Measurements from ENCODE around the gene GUK1. TPM values are rescaled to one million over a fixed set of nuclear protein-coding genes. Genes with fewer than 3 reads are reported as not detected.

The GUK1 gene
- total RNA-seq, 4 donors from 2014 or later = 183 to 573 (median 382) TPM

DNA sequence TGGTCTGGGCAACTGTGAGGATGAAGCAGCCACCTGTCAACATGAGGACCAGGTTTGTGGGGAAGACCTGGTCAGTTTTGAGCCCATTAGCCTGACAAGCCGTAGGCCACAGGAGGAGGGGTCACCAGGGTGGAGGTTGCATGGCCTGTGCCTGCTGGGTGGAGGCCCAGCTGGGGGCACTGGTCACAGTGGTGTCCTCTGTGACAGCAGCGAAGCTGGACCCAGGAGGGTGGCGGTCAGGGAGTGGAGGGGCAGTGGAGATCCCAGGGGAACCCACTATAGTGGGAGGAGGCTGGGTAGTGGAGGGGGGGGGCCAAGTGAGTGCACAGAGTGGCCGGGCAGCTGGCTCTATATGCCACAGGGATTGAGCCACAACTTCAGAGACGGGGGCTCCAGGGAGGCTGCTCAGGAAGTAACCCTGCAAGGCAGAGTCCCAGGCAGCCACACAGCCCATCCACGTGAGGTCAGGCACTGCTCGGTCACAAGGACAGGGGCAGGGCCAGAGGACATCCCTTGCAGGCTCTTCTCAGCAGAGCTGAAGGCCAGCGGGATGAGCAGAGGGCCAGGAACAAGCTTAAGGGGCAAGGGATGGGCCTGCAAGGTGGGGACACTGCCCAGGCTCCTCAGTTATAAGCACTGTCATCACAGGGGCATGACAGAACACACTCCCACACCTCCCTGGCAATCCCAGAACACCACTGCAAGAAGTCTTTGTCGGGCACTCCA, 34.6 kb upstream of the GUK1 start:
- no peaks in the 10 kb centered on the region for H3K9me3 ChIP-seq
- 82% methylated on average over 9 of the region's 9 CpGs; no CpG with 5 or more reads in 1 of the 2 donors for WGBS, 2 donors (ENCODE audit: low coverage in 1 of 2)
- peaks cover 24 to 42% (median 38%) of the 10 kb centered on the region in 4 donors for H3K4me1 ChIP-seq
- no peak for DNase-seq
- in situ Hi-C loops (cut with MboI; ENCODE audit: low pct_ligation_motif_present in 1 of 4, low pct_unique_long_range_greater_than_20kb in 1 of 4, low sequenced_read_pairs in 3 of 4) (no loop called here), intact Hi-C loops (cut with DNase I; ENCODE audit: low total_unique reads) (no loop called here)
- no peak for TF ChIP-seq POLR2A (IDR thresholded peaks at IDR 0.05)
- TF ChIP-seq, protein P1, sequence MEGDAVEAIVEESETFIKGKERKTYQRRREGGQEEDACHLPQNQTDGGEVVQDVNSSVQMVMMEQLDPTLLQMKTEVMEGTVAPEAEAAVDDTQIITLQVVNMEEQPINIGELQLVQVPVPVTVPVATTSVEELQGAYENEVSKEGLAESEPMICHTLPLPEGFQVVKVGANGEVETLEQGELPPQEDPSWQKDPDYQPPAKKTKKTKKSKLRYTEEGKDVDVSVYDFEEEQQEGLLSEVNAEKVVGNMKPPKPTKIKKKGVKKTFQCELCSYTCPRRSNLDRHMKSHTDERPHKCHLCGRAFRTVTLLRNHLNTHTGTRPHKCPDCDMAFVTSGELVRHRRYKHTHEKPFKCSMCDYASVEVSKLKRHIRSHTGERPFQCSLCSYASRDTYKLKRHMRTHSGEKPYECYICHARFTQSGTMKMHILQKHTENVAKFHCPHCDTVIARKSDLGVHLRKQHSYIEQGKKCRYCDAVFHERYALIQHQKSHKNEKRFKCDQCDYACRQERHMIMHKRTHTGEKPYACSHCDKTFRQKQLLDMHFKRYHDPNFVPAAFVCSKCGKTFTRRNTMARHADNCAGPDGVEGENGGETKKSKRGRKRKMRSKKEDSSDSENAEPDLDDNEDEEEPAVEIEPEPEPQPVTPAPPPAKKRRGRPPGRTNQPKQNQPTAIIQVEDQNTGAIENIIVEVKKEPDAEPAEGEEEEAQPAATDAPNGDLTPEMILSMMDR (IDR thresholded peaks at IDR 0.05) = no peak
- no peak overlapping the region for H3K4me3 ChIP-seq
- no peaks in the 10 kb centered on the region for H3K36me3 ChIP-seq
- H3K27me3 ChIP-seq = no peaks in the 10 kb centered on the region
- no peak overlapping the region for H3K27ac ChIP-seq

DNA sequence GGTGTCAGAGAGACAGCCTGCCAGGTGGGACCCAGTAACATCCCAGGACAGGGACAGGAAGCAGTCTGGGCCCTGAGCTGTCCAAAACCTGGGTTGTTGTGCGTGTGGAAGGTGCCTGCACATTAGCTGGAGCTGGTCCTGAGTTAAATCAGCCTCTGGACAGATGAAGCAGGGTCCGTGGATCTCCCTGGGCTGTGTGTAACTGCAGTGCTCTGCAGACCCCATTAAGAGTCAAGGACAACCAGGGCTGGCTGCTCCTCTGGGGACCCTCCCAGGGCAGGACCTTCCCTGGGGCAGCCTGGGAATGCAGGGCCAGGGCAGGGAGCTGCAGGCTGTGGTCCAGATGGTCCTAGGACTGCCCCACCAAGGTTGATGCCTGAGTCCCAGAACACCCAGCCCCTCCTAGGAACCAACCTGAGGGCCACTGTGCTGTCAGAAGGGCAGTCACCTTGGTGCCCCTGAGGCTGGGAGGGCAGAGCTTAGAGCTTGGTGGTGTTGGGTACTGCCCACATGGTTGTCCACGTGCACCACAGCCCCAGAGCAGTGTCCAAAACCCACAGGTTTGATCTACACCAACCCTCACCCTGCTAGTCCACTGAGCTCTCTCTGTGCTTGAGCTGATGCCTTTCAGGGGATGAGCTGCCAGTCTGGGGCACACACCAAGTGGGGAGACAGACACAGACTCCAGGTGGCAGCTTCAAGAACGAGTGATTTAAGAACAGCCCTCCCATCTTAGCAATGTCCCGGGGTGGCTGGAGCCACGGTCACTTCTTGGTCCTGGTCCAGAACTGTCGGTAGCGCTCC, 33.9 kb upstream of the GUK1 start:
- WGBS, 2 donors (ENCODE audit: low coverage in 1 of 2) = 93% methylated on average over 8 of the region's 8 CpGs; no CpG with 5 or more reads in 1 of the 2 donors
- Histone ChIP-seq H3K27ac (no peak overlapping the region), H3K36me3 (no peaks in the 10 kb centered on the region), H3K4me1 (peaks cover 26 to 44% (median 35%) of the 10 kb centered on the region in 4 donors), H3K4me3 (no peak overlapping the region), H3K27me3 (no peaks in the 10 kb centered on the region), H3K9me3 (no peaks in the 10 kb centered on the region)
- intact Hi-C loops (cut with DNase I; ENCODE audit: low total_unique reads) (no loop called here), in situ Hi-C loops (cut with MboI; ENCODE audit: low pct_ligation_motif_present in 1 of 4, low pct_unique_long_range_greater_than_20kb in 1 of 4, low sequenced_read_pairs in 3 of 4) (no loop called here)
- TF ChIP-seq EP300 (IDR thresholded peaks at IDR 0.05; ENCODE audit: low read depth) (no peak), POLR2A (IDR thresholded peaks at IDR 0.05) (no peak), POLR2AphosphoS5 (IDR thresholded peaks at IDR 0.05) (no peak)
- TF ChIP-seq, protein P1 (IDR thresholded peaks at IDR 0.05) = no peak
- DNase-seq = no peak

DNA sequence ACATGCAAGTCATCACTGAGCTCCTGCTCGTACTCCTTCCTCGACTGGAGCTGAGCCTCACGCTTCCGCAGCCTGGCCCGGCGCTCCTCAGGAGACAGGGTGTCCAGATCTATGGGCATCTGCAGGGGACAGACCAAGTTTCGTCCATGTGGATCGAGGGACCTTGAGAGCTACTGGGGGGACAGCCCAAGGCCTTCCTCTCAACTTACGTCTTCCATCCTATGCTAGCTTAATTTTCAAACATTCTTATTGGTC, 33.4 kb upstream of the GUK1 start:
- H3K36me3 ChIP-seq = no peaks in the 10 kb centered on the region
- no peak overlapping the region for H3K4me3 ChIP-seq
- intact Hi-C loops (cut with DNase I; ENCODE audit: low total_unique reads) (no loop called here), in situ Hi-C loops (cut with MboI; ENCODE audit: low pct_ligation_motif_present in 1 of 4, low pct_unique_long_range_greater_than_20kb in 1 of 4, low sequenced_read_pairs in 3 of 4) (no loop called here)
- H3K27ac ChIP-seq = no peak overlapping the region
- no peaks in the 10 kb centered on the region for H3K9me3 ChIP-seq
- H3K27me3 ChIP-seq = no peaks in the 10 kb centered on the region
- no peak for DNase-seq
- 96% methylated on average over 9 of the region's 9 CpGs; no CpG with 5 or more reads in 1 of the 2 donors for WGBS, 2 donors (ENCODE audit: low coverage in 1 of 2)
- no peak for TF ChIP-seq POLR2A (IDR thresholded peaks at IDR 0.05)
- no peak for TF ChIP-seq POLR2AphosphoS5 (IDR thresholded peaks at IDR 0.05)
- no peak for TF ChIP-seq EP300 (IDR thresholded peaks at IDR 0.05; ENCODE audit: low read depth)
- TF ChIP-seq, protein P1 (IDR thresholded peaks at IDR 0.05) = no peak
- H3K4me1 ChIP-seq = peaks cover 24 to 39% (median 30%) of the 10 kb centered on the region in 4 donors

DNA sequence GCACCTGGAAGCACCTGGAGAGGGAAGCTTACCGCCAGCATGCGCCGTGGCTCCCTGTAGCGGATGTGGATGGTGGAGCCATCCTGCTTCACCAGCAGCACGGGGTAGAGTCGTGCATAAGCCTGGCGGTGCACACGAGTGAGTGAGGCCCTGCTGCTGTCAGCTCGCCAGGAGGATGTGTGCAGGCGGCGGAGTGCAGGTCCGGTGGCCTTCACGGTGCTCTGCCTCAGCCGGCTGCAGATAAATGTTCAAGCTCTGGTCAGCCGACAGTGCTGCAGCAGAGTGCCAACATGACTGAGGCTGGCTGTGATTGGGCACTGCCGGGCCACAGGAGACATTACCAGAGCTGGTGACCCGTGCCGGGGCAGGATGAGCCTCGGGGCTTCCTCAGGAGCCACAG, 32.4 kb upstream of the GUK1 start:
- Histone ChIP-seq H3K4me1 (peaks cover 19 to 32% (median 24%) of the 10 kb centered on the region in 4 donors), H3K9me3 (no peaks in the 10 kb centered on the region), H3K4me3 (no peak overlapping the region), H3K36me3 (no peaks in the 10 kb centered on the region), H3K27ac (peak overlapping the region in 1 of 4 donors; percentile 94), H3K27me3 (no peaks in the 10 kb centered on the region)
- DNase-seq = no peak
- in situ Hi-C loops (cut with MboI; ENCODE audit: low pct_ligation_motif_present in 1 of 4, low pct_unique_long_range_greater_than_20kb in 1 of 4, low sequenced_read_pairs in 3 of 4) = no loop called here
- TF ChIP-seq, protein P1 (IDR thresholded peaks at IDR 0.05) = no peak
- TF ChIP-seq POLR2A (IDR thresholded peaks at IDR 0.05) = no peak
- TF ChIP-seq POLR2AphosphoS5 (IDR thresholded peaks at IDR 0.05) = no peak
- no peak for TF ChIP-seq EP300 (IDR thresholded peaks at IDR 0.05; ENCODE audit: low read depth)
- 89% methylated on average over 19 of the region's 19 CpGs; no CpG with 5 or more reads in 1 of the 2 donors for WGBS, 2 donors (ENCODE audit: low coverage in 1 of 2)
- intact Hi-C loops (cut with DNase I; ENCODE audit: low total_unique reads) = no loop called here
